ENCODE results near the gene FAM184B. TPM values are rescaled to one million over a fixed set of nuclear protein-coding genes. Genes with fewer than 3 reads are reported as not detected.

The FAM184B gene
- not detected in 2 replicates for total RNA-seq
- not detected in 2 replicates for polyA plus RNA-seq

DNA sequence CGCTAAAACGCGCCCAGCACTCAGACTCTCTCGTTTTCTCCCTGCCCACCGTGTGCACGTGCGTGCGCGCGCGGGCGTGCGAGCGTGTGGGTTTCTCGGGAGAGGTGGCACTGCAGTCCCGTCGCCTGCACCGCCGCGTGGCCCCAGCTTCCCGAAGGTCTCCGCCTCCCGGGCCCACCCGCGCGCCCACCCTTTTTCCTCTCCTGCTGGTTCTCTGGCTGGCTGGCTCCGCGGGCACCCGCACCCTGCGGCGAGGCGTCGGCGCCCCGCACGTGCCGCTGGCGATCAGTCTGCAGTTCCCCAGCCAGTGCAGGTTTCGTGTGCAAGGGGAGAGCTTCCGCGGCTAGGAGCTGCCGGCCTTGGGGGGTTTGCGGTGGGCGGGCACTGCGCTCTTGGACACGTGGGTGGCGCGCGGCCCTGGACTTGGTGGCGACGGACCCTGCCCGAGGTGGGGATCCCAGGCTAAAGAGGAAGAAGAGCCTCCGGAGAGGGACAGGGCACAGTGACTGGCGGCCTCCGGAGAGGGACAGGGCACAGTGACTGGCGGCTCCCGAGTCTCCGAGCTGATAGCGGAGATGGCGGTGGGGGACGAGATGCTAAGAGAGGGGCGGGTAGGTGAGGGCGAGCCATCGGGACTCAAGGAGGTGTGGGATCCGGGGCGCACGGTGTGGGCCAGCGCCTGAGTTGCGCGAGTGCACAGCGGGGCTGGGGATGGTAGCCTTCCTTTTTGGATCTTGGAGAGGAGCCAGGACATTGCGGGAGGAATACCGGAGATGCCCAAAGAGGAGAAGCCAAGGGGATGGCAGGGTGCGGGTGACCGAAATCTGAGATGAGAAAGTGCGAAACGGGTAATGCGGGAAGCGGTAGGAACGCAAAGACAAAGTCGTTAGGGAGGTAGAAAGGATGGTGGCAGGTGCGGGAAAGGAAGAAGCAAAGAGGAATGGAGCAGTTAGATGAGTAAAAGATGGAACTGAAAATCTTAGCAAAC is at the start of gene FAM184B:
Gene FAM184B (minus strand): TSS at position 322 of the 988 bp plus-strand sequence. CDS start 322 bp downstream, outside the sequence.
- peak; percentile 7 for DNase-seq (ENCODE audit: low spot score)
- Histone ChIP-seq H3K36me3 (replicated peaks; ENCODE audit: insufficient read depth, low read depth) (no peaks in the 10 kb centered on the region), H3K4me3 (peak within 1 kb of the TSS; percentile 49), H3K9me3 (ENCODE audit: low read depth) (no peaks in the 10 kb centered on the region), H2AFZ (peak within 1 kb of the TSS; percentile 45), H3K9me2 (replicated peaks; ENCODE audit: insufficient read depth) (no peaks in the 10 kb centered on the region), H3K79me2 (no peaks in the 10 kb centered on the region), H4K20me1 (ENCODE audit: insufficient read depth, poor library complexity, severe bottlenecking) (no peaks in the 10 kb centered on the region), H3K4me2 (peak within 1 kb of the TSS; percentile 98), H3K4me1 (ENCODE audit: insufficient read depth) (peaks cover 13% of the 10 kb centered on the region), H3K27ac (no peak within 1 kb of the TSS), H3K27me3 (peaks cover 57% of the 10 kb centered on the region)
- WGBS (ENCODE audit: low lambda C conversion rate, missing lambda C conversion rate), result 3% methylated on average over 71 of the region's 82 CpGs
- TF ChIP-seq EZH2 (IDR thresholded peaks at IDR 0.05; ENCODE audit: borderline replicate concordance), result peak; percentile 65
- TF ChIP-seq, protein P1, sequence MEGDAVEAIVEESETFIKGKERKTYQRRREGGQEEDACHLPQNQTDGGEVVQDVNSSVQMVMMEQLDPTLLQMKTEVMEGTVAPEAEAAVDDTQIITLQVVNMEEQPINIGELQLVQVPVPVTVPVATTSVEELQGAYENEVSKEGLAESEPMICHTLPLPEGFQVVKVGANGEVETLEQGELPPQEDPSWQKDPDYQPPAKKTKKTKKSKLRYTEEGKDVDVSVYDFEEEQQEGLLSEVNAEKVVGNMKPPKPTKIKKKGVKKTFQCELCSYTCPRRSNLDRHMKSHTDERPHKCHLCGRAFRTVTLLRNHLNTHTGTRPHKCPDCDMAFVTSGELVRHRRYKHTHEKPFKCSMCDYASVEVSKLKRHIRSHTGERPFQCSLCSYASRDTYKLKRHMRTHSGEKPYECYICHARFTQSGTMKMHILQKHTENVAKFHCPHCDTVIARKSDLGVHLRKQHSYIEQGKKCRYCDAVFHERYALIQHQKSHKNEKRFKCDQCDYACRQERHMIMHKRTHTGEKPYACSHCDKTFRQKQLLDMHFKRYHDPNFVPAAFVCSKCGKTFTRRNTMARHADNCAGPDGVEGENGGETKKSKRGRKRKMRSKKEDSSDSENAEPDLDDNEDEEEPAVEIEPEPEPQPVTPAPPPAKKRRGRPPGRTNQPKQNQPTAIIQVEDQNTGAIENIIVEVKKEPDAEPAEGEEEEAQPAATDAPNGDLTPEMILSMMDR (IDR thresholded peaks at IDR 0.05; ENCODE audit: poor library complexity), result no peak
- no peak for TF ChIP-seq EZH2phosphoT487 (IDR thresholded peaks at IDR 0.05; ENCODE audit: low read depth, severe bottlenecking, unreplicated experiment)

DNA sequence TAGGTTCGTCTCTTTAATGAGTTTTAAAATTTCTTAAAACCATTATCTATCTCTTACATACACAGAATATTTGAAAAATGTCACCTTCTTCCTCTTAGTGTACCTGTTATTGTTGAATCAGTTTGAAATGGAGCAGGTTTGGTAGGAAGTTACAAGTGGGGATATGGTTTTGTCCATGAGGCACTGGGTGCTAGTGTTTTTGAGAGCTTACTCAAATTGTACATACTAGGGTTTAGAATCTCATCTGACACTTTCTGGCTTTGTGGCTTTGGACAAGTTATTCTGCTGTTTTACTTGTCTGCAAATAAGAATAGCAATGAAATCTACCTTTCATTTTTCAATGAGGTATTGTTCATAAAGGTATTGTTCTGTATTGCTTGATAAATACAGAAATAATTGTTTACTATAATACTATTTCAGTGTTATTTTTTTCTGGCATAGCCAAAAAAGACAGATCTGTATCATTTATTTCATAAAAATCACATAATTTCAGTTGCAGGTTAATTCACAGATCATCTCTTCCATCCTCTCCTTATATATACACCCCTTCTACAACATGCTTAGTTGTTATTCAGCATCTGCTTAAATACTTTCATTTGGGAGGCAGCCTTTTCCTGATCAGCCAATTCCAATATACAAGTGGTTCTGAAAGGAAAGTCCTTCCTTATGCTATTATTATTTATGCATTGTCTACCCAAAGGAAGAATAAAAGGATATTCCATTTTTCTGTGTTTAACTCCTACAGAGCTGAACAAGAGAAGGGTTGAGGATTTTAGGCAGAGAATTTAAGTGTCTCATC is 42.6 kb upstream of the FAM184B start:
- H3K27me3 ChIP-seq, result no peaks in the 10 kb centered on the region
- H3K4me3 ChIP-seq, result no peak overlapping the region
- no peaks in the 10 kb centered on the region for H3K9me3 ChIP-seq (ENCODE audit: low read depth)
- no peaks in the 10 kb centered on the region for H3K36me3 ChIP-seq (replicated peaks; ENCODE audit: insufficient read depth, low read depth)
- H3K4me2 ChIP-seq, result no peak overlapping the region
- H3K27ac ChIP-seq, result no peak overlapping the region
- peak overlapping the region; percentile 25 for H2AFZ ChIP-seq
- no peaks in the 10 kb centered on the region for H4K20me1 ChIP-seq (ENCODE audit: insufficient read depth, poor library complexity, severe bottlenecking)
- H3K4me1 ChIP-seq (ENCODE audit: insufficient read depth), result no peaks in the 10 kb centered on the region
- H3K79me2 ChIP-seq, result no peaks in the 10 kb centered on the region
- no peak for DNase-seq (ENCODE audit: low spot score)
- 94% methylated on average over 1 of the region's 1 CpG for whole genome bisulfite sequencing (ENCODE audit: low lambda C conversion rate, missing lambda C conversion rate)
- H3K9me2 ChIP-seq (replicated peaks; ENCODE audit: insufficient read depth), result no peaks in the 10 kb centered on the region
- TF ChIP-seq EZH2 (IDR thresholded peaks at IDR 0.05; ENCODE audit: borderline replicate concordance) (no peak), EZH2phosphoT487 (IDR thresholded peaks at IDR 0.05; ENCODE audit: low read depth, severe bottlenecking, unreplicated experiment) (no peak)

- Histone ChIP-seq H2AFZ (no peak overlapping the region), H3K4me3 (no peak overlapping the region), H3K4me1 (ENCODE audit: insufficient read depth) (no peaks in the 10 kb centered on the region), H3K27me3 (no peaks in the 10 kb centered on the region), H3K9me3 (ENCODE audit: low read depth) (no peaks in the 10 kb centered on the region), H4K20me1 (ENCODE audit: insufficient read depth, poor library complexity, severe bottlenecking) (no peaks in the 10 kb centered on the region), H3K9me2 (replicated peaks; ENCODE audit: insufficient read depth) (no peaks in the 10 kb centered on the region), H3K36me3 (replicated peaks; ENCODE audit: insufficient read depth, low read depth) (no peaks in the 10 kb centered on the region), H3K27ac (no peak overlapping the region), H3K79me2 (peaks cover 29% of the 10 kb centered on the region), H3K4me2 (no peak overlapping the region)
- peak; percentile 74 for DNase-seq (ENCODE audit: low spot score)
- 75% methylated on average over 5 of the region's 5 CpGs for WGBS (ENCODE audit: low lambda C conversion rate, missing lambda C conversion rate)
- TF ChIP-seq, protein P1 (IDR thresholded peaks at IDR 0.05; ENCODE audit: poor library complexity), result peak; percentile 72
- TF ChIP-seq EZH2 (IDR thresholded peaks at IDR 0.05; ENCODE audit: borderline replicate concordance) (no peak), EZH2phosphoT487 (IDR thresholded peaks at IDR 0.05; ENCODE audit: low read depth, severe bottlenecking, unreplicated experiment) (no peak)
Measured at GRCh38 chr4:17817027-17817426, 35.6 kb upstream of the FAM184B start.
